K562 (cell line): ENCODE data around the gene NUP188. TPM values are rescaled to one million over a fixed set of nuclear protein-coding genes. Genes with fewer than 3 reads are reported as not detected.
A peak's percentile ranks its signal among the peaks of the same experiment; 100 is the strongest.

Source experiments
- CREBBP ChIP-seq: IDR thresholded peaks from one replicate; pipeline ENCODE4 v1.6.1; 2012; ENCODE audit warnings: low read depth, mild to moderate bottlenecking, control low read depth, inconsistent platforms, low read length
- FOS ChIP-seq: IDR thresholded peaks from 3 replicates; pipeline ENCODE4 v1.6.1; 2011; ENCODE audit not compliant: insufficient read length; ENCODE audit errors: extremely low read depth
- GATAD2B ChIP-seq: fragments of 450-650 bp; IDR thresholded peaks from 2 replicates; pipeline ENCODE4 v1.6.1; 2017; ENCODE audit warnings: mild to moderate bottlenecking, borderline replicate concordance
- HDGF ChIP-seq: fragments of 450-650 bp; IDR thresholded peaks from 2 replicates; pipeline ENCODE4 v1.6.1; 2016
- KAT2B ChIP-seq: IDR thresholded peaks from one replicate; pipeline ENCODE4 v1.6.1; 2012; ENCODE audit warnings: low read depth, mild to moderate bottlenecking, control low read depth, inconsistent platforms, low read length, moderate library complexity
- KLF13 ChIP-seq: fragments of 450-650 bp; IDR thresholded peaks from 2 replicates; pipeline ENCODE4 v1.6.1; 2016; ENCODE audit warnings: missing genetic modification characterization, low read depth, mild to moderate bottlenecking, missing compliant biosample characterization, moderate library complexity, borderline replicate concordance
- NCOA4 ChIP-seq: fragments of 450-650 bp; IDR thresholded peaks from 2 replicates; pipeline ENCODE4 v1.6.1; 2018; ENCODE audit warnings: mild to moderate bottlenecking; ENCODE audit not compliant: partially characterized antibody
- NFRKB ChIP-seq: fragments of 450-650 bp; IDR thresholded peaks from 2 replicates; pipeline ENCODE4 v1.6.1; 2016; ENCODE audit warnings: low read depth
- NFYB ChIP-seq: IDR thresholded peaks from 2 replicates; pipeline ENCODE4 v1.6.1; 2011; ENCODE audit warnings: mild to moderate bottlenecking, moderate library complexity; ENCODE audit not compliant: insufficient read length; ENCODE audit errors: extremely low read depth
- PCBP2 ChIP-seq: fragments of 200-400 bp; formaldehyde crosslinking; IDR thresholded peaks from 2 replicates; pipeline ENCODE4 v1.6.1; 2018; ENCODE audit warnings: low read length, low read depth, mild to moderate bottlenecking, moderate library complexity; ENCODE audit not compliant: poor library complexity, severe bottlenecking
- RBFOX2 ChIP-seq: fragments of 200-400 bp; formaldehyde crosslinking; IDR thresholded peaks from 2 replicates; pipeline ENCODE4 v1.6.1; 2017; ENCODE audit warnings: low read depth, mild to moderate bottlenecking, low read length, moderate library complexity
- SNRNP70 ChIP-seq: fragments of 200-400 bp; formaldehyde crosslinking; optimal IDR thresholded peaks from 2 replicates; pipeline ENCODE3; 2017; ENCODE audit warnings: low read depth, low read length
- ZFP36 ChIP-seq: fragments of 150-350 bp; IDR thresholded peaks from 2 replicates; pipeline ENCODE4 v1.6.1; 2018; ENCODE audit warnings: low read length, low read depth; ENCODE audit not compliant: partially characterized antibody
- ZNF436 ChIP-seq: fragments of 250-450, 450-650 bp; sonication (Bioruptor Pico); formaldehyde crosslinking; IDR thresholded peaks from 2 replicates; pipeline ENCODE4 v1.7.0; 2020; ENCODE audit warnings: mild to moderate bottlenecking
- ZNF57 ChIP-seq: fragments of 450-650 bp; formaldehyde crosslinking; IDR thresholded peaks from 2 replicates; pipeline ENCODE4 v1.4.0; 2020; ENCODE audit warnings: mild to moderate bottlenecking, moderate library complexity
- polyA plus RNA-seq, 8 experiments: library from polyadenylated mRNA; depleted of rRNA in 4 of 8; stranded (reverse) in 5 of 8; unstranded in 3 of 8; fragments of >200 nt; fragmentation: Nextera tagmentation in 2 of 8; fragmentation: Illumina TruSeq in 1 of 8; extraction: Ambion mirVana in 2 of 8; extraction: Trizol in 1 of 8; gene quantifications; 2 replicates each; pipeline versions ENCODE4 v1.2.1 to v1.2.3, GENCODE V29; 2011 to 2014; ENCODE audit warnings: inconsistent platforms in 1 of 8, missing spikeins in 1 of 8
- total RNA-seq, 7 experiments: library from RNA; depleted of rRNA in 6 of 7; stranded (reverse); fragments of >200 nt in 6 of 7; fragmentation: Illumina TruSeq in 2 of 7; extraction: Trizol in 2 of 7; gene quantifications; 2 replicates each; pipeline versions ENCODE4 v1.2.1 to v1.2.3, GENCODE V29; 2011 to 2021; ENCODE audit warnings: low replicate concordance in 1 of 7
- TF ChIP-seq, protein P1 (sequence below): sonication (generic); IDR thresholded peaks from 2 replicates; pipeline ENCODE4 v1.6.1; 2016
- TF ChIP-seq, protein P2 (sequence below), 2 experiments: fragments of 450-650 bp; IDR thresholded peaks; 2 replicates each; pipeline ENCODE4 v1.6.1; 2016; ENCODE audit warnings: mild to moderate bottlenecking in 2 of 2, borderline replicate concordance in 1 of 2, low read depth in 1 of 2, moderate library complexity in 1 of 2
- TF ChIP-seq, protein P3 (sequence below): fragments of 450-650 bp; formaldehyde crosslinking; IDR thresholded peaks from 2 replicates; pipeline ENCODE4 v1.4.0; 2020; ENCODE audit warnings: mild to moderate bottlenecking

NUP188 gene
- total and polyA plus RNA-seq, 9 of the 15 experiments (the other 6 are each of a cell fraction or from before 2014, with no cell fraction given) = 11.7 to 135 (median 70.6) TPM

DNA sequence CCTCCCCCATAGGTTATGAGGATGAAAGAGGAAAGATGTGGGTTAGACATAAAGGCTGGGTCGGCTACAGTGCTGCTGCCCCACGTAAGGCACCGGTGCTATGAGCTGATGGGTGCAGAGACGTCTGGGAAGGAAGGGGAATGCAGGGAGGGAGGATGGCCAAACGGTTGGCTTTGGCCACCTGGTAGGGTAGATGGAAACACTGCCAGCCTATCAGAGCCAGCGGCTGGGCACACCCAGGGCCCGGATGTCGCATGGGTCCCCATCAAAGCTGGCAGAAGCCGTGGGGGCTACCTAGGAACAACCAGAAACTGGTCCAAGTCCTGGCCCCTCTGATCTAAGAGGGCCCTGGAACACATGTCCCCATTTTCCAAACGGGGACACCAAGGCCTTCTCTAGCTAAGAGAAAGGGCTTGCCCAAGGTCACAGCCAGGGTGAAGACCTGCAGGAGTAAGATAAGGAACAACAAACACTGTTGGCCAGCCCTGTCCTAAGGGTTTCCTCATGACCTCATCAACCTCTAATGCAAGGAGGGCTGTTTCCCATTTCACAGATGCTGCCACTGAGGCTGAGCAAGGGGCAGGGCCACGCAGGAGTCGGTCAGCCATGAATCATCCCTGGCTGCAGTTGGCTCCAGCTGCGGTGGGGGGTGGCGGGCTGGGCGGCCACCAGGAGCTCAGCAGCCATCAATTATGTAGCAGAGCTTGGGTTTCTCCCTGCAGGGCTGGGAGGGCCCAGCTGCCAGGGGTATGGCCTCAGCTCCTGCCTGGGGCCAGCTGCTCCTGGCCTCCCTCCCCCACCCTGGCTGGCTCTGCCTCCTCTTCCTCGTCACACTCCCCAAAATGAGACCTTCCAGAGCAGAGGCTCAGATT is 75.8 kb downstream of the NUP188 start (continued):
- TF ChIP-seq ZNF436 (CRISPR knock-in tag) = no peak
- TF ChIP-seq NFYB = no peak
- TF ChIP-seq, protein P1, sequence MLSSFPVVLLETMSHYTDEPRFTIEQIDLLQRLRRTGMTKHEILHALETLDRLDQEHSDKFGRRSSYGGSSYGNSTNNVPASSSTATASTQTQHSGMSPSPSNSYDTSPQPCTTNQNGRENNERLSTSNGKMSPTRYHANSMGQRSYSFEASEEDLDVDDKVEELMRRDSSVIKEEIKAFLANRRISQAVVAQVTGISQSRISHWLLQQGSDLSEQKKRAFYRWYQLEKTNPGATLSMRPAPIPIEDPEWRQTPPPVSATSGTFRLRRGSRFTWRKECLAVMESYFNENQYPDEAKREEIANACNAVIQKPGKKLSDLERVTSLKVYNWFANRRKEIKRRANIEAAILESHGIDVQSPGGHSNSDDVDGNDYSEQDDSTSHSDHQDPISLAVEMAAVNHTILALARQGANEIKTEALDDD = no peak
- TF ChIP-seq FOS = no peak
- TF ChIP-seq SNRNP70 = no peak
- TF ChIP-seq NCOA4 = peak; percentile 83
- TF ChIP-seq KLF13 (tag) = no peak
- TF ChIP-seq ZNF57 (CRISPR knock-in tag) = no peak
- no peak for TF ChIP-seq PCBP2
- peak; percentile 53 for TF ChIP-seq RBFOX2
- TF ChIP-seq, protein P2, sequence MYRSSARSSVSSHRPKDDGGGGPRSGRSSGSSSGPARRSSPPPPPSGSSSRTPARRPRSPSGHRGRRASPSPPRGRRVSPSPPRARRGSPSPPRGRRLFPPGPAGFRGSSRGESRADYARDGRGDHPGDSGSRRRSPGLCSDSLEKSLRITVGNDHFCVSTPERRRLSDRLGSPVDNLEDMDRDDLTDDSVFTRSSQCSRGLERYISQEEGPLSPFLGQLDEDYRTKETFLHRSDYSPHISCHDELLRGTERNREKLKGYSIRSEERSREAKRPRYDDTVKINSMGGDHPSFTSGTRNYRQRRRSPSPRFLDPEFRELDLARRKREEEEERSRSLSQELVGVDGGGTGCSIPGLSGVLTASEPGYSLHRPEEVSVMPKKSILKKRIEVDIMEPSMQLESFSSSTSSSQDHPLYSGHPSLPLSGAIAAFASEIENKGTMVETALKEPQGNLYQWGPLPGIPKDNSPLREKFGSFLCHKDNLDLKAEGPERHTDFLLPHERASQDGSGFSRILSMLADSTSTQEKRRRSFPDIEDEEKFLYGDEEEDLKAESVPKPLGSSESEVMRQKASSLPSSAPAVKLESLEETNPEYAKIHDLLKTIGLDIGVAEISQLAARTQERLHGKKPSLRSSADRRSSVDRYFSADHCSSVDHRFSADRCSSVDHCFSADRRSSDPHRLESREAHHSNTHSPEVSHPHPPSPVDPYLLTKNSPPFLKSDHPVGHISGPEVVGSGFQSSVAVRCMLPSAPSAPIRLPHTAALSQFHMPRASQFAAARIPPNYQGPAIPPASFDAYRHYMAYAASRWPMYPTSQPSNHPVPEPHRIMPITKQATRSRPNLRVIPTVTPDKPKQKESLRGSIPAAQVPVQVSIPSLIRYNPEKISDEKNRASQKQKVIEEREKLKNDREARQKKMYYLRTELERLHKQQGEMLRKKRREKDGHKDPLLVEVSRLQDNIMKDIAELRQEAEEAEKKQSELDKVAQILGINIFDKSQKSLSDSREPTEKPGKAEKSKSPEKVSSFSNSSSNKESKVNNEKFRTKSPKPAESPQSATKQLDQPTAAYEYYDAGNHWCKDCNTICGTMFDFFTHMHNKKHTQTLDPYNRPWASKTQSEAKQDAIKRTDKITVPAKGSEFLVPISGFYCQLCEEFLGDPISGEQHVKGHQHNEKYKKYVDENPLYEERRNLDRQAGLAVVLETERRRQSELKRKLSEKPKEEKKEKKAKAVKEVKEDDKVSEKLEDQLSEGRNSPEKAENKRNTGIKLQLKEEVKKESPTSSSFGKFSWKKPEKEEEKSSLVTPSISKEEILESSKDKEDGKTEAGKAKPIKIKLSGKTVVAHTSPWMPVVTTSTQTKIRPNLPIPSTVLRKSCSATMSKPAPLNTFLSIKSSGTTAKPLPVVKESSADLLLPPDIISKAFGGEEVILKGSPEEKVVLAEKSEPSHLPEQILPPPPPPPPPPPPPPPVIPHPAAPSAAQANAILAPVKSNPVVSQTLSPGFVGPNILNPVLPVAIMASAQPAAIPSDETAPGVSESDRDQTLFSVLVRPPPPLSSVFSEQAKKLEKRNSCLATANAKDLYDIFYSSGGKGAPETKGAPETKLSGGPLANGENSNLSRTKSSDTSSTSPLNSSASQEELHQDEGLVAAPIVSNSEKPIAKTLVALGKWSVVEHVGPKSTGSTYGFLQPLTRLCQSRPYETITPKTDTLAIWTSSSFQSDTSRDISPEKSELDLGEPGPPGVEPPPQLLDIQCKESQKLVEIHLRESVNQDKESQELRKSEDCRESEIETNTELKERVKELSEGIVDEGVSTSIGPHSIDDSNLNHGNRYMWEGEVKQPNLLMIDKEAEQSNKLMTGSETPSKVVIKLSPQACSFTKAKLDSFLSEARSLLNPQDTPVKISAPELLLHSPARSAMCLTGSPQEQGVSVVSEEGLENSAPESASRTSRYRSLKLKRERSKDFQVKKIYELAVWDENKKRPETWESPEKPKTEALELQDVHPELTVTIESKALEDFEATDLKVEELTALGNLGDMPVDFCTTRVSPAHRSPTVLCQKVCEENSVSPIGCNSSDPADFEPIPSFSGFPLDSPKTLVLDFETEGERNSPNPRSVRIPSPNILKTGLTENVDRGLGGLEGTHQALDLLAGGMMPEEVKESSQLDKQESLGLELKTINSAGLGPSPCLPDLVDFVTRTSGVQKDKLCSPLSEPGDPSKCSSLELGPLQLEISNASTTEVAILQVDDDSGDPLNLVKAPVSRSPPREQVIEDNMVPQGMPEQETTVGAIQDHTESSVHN (IDR thresholded peaks at IDR 0.05; ENCODE audit: borderline replicate concordance in 1 of 2, low read depth in 1 of 2) = no peak
- TF ChIP-seq KAT2B = no peak
- peak; percentile 72; the same call in 1 of the 2 replicates for TF ChIP-seq HDGF
- TF ChIP-seq NFRKB = no peak
- no peak for TF ChIP-seq CREBBP
- TF ChIP-seq GATAD2B = no peak
- TF ChIP-seq, protein P3, sequence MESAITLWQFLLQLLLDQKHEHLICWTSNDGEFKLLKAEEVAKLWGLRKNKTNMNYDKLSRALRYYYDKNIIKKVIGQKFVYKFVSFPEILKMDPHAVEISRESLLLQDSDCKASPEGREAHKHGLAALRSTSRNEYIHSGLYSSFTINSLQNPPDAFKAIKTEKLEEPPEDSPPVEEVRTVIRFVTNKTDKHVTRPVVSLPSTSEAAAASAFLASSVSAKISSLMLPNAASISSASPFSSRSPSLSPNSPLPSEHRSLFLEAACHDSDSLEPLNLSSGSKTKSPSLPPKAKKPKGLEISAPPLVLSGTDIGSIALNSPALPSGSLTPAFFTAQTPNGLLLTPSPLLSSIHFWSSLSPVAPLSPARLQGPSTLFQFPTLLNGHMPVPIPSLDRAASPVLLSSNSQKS = no peak
- TF ChIP-seq ZFP36 = no peak
